ENCODE data around the gene CYB5R2. TPM values are rescaled to one million over a fixed set of nuclear protein-coding genes. Genes with fewer than 3 reads are reported as not detected.

CYB5R2 gene
- total RNA-seq, 1 experiment from 2014 or later, result 16.7 TPM

DNA sequence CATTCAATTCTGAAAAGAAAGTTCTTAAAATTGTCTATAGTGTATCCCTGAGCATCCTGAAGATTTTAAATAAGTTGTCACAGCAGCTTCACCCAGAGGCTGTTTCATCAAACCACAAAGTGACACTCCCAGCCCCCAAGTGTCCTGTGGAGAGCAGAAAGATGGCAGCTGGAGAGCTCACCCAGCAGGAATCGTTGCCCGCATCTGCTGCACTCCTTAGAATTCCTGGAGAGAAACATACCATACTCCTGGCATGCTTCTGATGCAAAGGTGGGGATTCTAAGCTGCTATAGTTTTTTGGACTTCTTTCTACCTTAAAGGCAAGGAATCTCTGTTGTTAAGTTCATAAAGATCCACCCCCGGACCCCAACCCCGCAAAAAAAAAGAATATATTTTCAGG, 13.5 kb upstream of the CYB5R2 start:
- TF ChIP-seq, protein P1, sequence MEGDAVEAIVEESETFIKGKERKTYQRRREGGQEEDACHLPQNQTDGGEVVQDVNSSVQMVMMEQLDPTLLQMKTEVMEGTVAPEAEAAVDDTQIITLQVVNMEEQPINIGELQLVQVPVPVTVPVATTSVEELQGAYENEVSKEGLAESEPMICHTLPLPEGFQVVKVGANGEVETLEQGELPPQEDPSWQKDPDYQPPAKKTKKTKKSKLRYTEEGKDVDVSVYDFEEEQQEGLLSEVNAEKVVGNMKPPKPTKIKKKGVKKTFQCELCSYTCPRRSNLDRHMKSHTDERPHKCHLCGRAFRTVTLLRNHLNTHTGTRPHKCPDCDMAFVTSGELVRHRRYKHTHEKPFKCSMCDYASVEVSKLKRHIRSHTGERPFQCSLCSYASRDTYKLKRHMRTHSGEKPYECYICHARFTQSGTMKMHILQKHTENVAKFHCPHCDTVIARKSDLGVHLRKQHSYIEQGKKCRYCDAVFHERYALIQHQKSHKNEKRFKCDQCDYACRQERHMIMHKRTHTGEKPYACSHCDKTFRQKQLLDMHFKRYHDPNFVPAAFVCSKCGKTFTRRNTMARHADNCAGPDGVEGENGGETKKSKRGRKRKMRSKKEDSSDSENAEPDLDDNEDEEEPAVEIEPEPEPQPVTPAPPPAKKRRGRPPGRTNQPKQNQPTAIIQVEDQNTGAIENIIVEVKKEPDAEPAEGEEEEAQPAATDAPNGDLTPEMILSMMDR (conservative IDR thresholded peaks at IDR 0.05), result no peak
- no peak for TF ChIP-seq EZH2 (IDR thresholded peaks at IDR 0.05; ENCODE audit: low read depth)
- Histone ChIP-seq H3F3A (ENCODE audit: insufficient read depth, low read depth) (no peaks in the 10 kb centered on the region), H3K27ac (no peak overlapping the region), H3K9me2 (ENCODE audit: insufficient read depth) (no peaks in the 10 kb centered on the region), H3K27me3 (ENCODE audit: insufficient read depth, low read depth) (no peaks in the 10 kb centered on the region), H3K4me2 (no peak overlapping the region), H3K9me3 (ENCODE audit: insufficient read depth, low read depth) (no peaks in the 10 kb centered on the region), H3K36me3 (ENCODE audit: low read depth) (no peaks in the 10 kb centered on the region), H3K4me1 (replicated peaks; ENCODE audit: insufficient read depth) (no peaks in the 10 kb centered on the region), H2AFZ (no peak overlapping the region), H3K4me3 (no peak overlapping the region), H3K79me2 (ENCODE audit: low read depth) (no peaks in the 10 kb centered on the region), H4K20me1 (ENCODE audit: insufficient read depth) (no peaks in the 10 kb centered on the region)
- intact Hi-C loops (cut with micrococcal nuclease; ENCODE audit: unreplicated experiment), result loop anchor here (10.0 kb wide), 1 partner anchor 332 kb away; no protein-coding TSS in a partner anchor
- ChIA-PET POLR2A (ENCODE audit: unreplicated experiment) (no interaction called here), CTCF (no interaction called here)
- BruUV-seq (replicated peaks), result no TSS peak
- DNase-seq, result no peak

DNA sequence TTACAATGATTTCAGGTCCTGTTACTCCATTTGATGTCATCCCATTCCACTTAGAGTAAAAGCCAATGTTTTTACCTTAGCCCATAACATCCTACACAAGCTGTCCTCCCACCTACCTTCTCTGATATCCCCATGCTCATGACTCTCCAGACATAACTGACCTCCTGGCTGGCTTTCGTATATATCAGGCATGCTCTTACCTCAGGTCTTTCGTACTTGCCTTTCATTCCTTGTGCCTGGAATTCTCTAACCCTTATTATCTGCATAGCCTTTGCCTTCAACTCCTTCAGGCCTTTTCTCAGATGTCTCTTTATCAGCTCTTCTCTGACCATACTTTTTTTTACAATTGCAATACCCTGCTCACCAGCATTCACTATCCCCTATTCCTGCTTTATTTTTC, 10.3 kb upstream of the CYB5R2 start:
- H3K27ac ChIP-seq, result no peak overlapping the region
- no peaks in the 10 kb centered on the region for H3K4me1 ChIP-seq (replicated peaks; ENCODE audit: insufficient read depth)
- H3K36me3 ChIP-seq (ENCODE audit: low read depth), result no peaks in the 10 kb centered on the region
- intact Hi-C loops (cut with micrococcal nuclease; ENCODE audit: unreplicated experiment), result loop anchor here (10.0 kb wide), 1 partner anchor 329 kb away; no protein-coding TSS in a partner anchor
- no peak for DNase-seq
- H3K9me2 ChIP-seq (ENCODE audit: insufficient read depth), result no peaks in the 10 kb centered on the region
- no TSS peak for BruUV-seq (replicated peaks)
- no peaks in the 10 kb centered on the region for H3K27me3 ChIP-seq (ENCODE audit: insufficient read depth, low read depth)
- H3K4me2 ChIP-seq, result no peak overlapping the region
- H2AFZ ChIP-seq, result no peak overlapping the region
- no peaks in the 10 kb centered on the region for H3F3A ChIP-seq (ENCODE audit: insufficient read depth, low read depth)
- POLR2A ChIA-PET (ENCODE audit: unreplicated experiment), result no interaction called here
- TF ChIP-seq, protein P1 (conservative IDR thresholded peaks at IDR 0.05), result no peak
- TF ChIP-seq EZH2 (IDR thresholded peaks at IDR 0.05; ENCODE audit: low read depth), result no peak
- CTCF ChIA-PET, result no interaction called here
- no peak overlapping the region for H3K4me3 ChIP-seq
- H3K79me2 ChIP-seq (ENCODE audit: low read depth), result no peaks in the 10 kb centered on the region
- H3K9me3 ChIP-seq (ENCODE audit: insufficient read depth, low read depth), result no peaks in the 10 kb centered on the region
- no peaks in the 10 kb centered on the region for H4K20me1 ChIP-seq (ENCODE audit: insufficient read depth)

DNA sequence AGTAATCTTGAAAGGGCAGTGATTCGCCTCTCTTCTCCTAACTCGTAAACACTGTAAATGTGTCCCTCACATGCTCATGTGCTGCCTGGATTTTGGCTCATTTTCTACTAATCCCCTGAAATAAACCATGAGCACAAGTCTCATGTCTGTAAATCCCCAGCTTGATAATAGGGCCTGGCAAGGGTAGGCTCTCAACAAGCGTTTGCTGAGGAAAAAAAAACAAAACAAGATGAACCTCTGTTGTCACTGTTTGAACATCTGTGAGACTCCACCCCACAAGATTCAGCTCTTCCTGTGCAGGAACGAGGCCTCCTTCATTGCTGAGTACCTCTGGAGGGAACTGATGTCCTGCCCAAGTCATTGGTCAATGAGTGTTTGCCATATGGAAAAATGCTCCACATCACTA, 4.5 kb upstream of the CYB5R2 start:
- no TSS peak for BruUV-seq (replicated peaks)
- no peak for DNase-seq
- intact Hi-C loops (cut with micrococcal nuclease; ENCODE audit: unreplicated experiment), result no loop called here
- no peaks in the 10 kb centered on the region for H3K9me2 ChIP-seq (ENCODE audit: insufficient read depth)
- H3K36me3 ChIP-seq (ENCODE audit: low read depth), result no peaks in the 10 kb centered on the region
- no peaks in the 10 kb centered on the region for H3K79me2 ChIP-seq (ENCODE audit: low read depth)
- no peak overlapping the region for H3K4me2 ChIP-seq
- no peaks in the 10 kb centered on the region for H4K20me1 ChIP-seq (ENCODE audit: insufficient read depth)
- no peak overlapping the region for H2AFZ ChIP-seq
- 0 out of 2 replicates have a peak, but pooled peaks cover 11% of the 10 kb centered on the region for H3K4me1 ChIP-seq (replicated peaks; ENCODE audit: insufficient read depth)
- ChIA-PET CTCF (no interaction called here), POLR2A (ENCODE audit: unreplicated experiment) (no interaction called here)
- TF ChIP-seq, protein P1 (conservative IDR thresholded peaks at IDR 0.05), result no peak
- TF ChIP-seq EZH2 (IDR thresholded peaks at IDR 0.05; ENCODE audit: low read depth), result no peak
- H3F3A ChIP-seq (ENCODE audit: insufficient read depth, low read depth), result no peaks in the 10 kb centered on the region
- H3K27ac ChIP-seq, result no peak overlapping the region
- H3K9me3 ChIP-seq (ENCODE audit: insufficient read depth, low read depth), result no peaks in the 10 kb centered on the region
- H3K27me3 ChIP-seq (ENCODE audit: insufficient read depth, low read depth), result no peaks in the 10 kb centered on the region
- H3K4me3 ChIP-seq, result no peak overlapping the region

Data from PC-9 (cell line).